ENCODE results near the gene IL3RA.

- TF ChIP-seq CTCF (IDR thresholded peaks at IDR 0.05; ENCODE audit: low read depth, low read length, poor library complexity, severe bottlenecking) (no peak), EZH2phosphoT487 (IDR thresholded peaks at IDR 0.05; ENCODE audit: borderline replicate concordance, low read length) (no peak)
These were observed 91.2 kb downstream of the IL3RA start for GRCh38 chrX:1427756-1428155.
